Activated gamma-delta T cell treated with Interleukin-2 at 50 U/mL for 16 hours (primary cell): ENCODE results near the gene GPR135.
"Not testable (repeated sequence)": the region's sequence is repeated elsewhere in the genome, so short reads cannot be mapped to it uniquely, and the experiment has no call there.

Experiments
- DNase-seq: peaks from one replicate; pipeline ENCODE4 v3.0.0-alpha.2; 2020

The GPR135 gene

DNA sequence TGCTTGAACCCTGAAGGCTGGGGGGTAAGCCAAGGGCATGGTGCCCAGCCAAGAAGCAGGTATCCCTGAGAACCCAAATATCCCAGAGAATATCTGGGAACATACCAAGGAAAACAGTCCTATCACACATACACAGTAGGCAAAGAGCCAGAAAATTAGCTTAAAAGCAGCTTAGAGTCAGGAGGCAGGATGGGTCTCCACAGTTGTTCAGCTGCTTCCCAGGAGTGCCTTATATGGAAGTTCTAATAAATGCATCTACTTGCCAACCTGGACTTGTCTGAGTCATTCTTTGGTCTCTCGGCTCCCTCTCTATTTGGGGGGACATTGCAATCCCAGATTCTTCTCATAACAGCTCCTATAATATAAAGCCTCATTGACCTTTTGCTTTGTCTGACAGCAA is 9.0 kb upstream of the GPR135 start:
- DNase-seq = no peak

- peak; percentile 49 for DNase-seq
These were observed 479 bp downstream of the GPR135 start for GRCh38 chr14:59464486-59465315.

DNA sequence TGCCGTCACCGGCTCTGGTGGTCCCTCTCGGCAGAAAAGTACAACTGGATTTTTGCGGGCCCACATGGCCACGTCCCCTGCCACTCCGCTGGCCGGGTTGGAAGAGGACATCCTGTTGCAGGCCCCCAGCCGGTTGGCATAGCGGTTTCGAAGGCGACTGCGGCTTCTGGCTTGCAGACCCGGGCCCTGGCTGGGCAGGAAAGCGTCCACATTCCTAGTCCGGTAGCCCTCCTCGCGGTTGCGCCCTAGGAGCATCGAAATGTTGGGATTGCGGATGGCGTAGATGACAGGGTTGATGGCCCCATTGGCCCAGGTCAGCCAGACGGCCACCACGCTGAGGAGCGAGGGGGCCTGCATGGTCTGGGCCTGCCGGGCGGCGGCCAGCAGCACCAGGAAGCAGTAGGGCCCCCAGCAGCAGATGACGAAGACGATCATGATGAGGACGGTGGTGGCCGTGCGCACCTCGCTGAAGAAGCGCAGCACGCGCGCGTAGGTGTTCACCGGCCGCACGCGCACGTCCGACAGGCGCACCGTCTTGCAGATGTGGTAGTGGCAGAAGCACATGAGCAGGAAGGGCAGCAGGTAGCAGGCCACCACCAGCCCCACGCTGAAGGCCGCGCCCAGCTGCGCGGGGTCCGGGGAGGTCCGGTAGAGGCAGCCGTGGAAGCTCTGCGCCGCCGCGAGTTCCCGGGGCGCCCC is 1.2 kb downstream of the GPR135 start:
- peak; percentile 12 for DNase-seq

- DNase-seq = no peak
These were observed 3.3 kb downstream of the GPR135 start for GRCh38 chr14:59461891-59462290.

DNA sequence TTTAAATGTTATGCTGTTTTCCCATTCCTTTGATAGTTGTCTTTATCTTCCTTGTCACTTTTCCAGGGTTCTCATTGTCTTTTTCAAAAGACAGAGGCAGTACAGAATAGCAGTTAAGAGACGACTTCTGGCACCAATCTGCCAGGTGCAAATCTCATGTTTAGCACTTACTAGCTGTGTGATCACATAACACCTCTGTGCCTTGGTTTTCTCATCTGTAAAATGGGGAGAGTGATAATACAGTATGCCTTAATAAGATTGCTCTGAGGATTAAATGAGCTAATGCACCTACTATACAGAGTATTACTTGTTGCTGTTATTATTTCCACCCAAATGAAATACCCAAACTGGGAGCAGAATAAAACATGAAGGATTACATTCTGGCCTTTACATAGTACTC is 4.8 kb downstream of the GPR135 start:
- no peak for DNase-seq

DNA sequence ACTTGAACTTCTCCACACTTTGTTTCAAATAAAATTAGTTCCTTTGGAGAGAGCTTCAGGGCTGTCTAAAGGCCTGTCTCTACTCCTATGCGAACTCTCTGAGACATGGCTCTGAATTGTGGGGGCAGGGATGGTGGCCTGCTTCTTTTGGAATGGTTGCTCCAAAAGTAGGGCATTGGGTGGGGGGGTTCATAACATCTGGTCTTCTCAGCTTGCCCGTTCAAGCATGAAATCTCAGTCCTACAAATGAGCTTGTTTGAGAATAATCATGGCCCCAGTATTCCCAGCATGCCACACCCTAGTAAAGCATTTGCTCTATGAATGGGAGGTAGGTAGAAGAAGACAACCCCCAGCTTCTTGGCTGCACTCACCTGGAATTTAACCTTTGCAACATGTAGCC is 6.7 kb downstream of the GPR135 start:
- DNase-seq = no peak

DNA sequence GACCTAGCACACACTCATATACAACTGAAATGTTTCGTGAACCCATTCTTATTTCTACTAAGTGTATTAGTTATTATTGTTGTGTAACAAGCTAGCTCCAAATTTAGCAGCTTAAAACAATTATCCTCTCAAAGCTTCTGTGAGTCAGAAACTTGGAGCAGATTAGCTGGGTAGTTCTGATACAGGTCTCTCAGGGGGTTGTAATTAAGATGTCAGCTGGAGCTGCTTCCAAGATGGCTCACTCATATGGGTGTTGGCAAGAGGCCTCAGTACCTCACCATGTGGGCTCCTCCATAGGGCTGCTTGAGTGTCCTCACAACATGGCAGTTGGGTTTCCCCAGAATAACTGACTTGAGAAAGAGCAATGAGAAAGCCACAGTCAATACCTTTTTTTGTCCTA is 9.8 kb downstream of the GPR135 start:
- no peak for DNase-seq

DNA sequence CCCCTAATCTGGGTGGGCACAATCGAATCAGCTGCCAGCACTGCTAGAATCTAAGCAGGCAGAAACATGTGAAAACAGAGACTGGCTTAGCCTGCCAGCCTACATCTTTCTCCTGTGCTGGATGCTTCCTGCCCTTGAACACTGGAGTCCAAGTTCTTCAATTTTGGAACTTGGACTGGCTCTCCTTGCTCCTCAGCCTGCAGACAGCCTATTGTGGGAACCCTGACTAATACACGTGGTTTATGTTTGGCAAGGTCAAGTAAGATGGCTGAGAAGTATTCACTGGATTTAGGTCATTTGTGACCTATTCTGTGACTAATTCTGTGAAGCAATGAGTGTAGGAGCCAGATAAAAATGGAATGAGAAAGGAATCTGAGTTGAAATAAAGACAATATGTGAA is 11.0 kb downstream of the GPR135 start:
- DNase-seq = no peak

GRCh38 chr14:59451849-59452248 is 13.3 kb downstream of the GPR135 start:
- no peak for DNase-seq

DNA sequence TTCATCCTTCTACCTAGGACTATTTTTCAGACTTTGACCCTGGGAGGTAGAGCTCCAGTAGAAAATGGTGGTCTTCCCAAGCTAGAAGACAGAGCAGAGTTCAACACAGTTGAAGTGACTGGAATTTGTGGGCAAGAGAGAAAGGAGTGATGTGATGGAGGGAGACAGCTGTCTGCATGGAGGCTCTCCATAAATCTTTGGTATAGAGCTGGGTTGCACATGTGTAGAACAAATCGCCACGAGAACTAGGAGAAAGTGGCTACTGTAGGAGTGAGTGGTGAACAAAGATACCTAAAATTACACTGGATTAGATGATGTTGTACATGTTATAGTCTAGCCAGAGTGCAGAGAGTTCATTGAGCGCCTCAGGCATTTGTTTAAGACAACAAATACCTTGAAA is 14.5 kb downstream of the GPR135 start:
- DNase-seq = no peak

DNA sequence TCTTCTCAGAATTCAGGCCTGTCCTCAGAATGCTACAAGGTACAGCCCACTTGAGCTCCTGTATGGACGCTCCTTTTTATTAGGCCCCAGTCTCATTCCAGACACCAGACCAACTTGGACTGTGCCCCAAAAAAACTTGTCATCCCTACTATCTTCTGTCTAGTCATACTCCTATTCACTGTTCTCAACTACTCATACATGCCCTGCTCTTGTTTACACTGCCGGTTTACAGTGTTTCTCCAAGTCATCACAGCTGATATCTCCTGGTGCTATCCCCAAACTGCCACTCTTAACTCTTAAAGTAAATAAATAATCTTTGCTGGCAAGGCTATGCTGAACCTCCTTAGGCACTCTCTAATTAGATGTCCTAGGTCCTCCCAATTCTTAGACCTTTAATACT is 16.5 kb downstream of the GPR135 start:
- DNase-seq = not testable (repeated sequence)

GRCh38 chr14:59439256-59439965 is 25.8 kb downstream of the GPR135 start:
- DNase-seq = no peak

DNA sequence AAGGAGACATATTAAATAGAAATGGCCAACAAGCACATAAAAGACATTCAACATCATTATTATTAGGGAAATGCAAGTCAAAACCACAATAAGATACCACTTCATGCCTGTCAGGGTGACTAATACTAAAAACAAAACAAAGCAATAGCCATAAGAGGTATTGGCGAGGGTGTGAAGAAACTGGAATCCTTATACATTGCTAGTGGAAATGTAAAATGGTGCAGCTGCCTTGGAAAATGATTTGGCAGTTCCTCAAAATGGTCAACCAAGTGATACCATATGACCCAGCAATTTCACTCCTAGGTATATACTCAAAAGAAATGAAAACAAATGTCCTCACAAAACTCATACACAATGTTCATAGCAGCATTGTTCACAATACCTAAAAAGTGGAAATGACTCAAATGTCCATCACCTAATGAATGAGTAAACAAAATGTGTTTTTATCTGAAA is 27.0 kb downstream of the GPR135 start:
- DNase-seq = no peak

DNA sequence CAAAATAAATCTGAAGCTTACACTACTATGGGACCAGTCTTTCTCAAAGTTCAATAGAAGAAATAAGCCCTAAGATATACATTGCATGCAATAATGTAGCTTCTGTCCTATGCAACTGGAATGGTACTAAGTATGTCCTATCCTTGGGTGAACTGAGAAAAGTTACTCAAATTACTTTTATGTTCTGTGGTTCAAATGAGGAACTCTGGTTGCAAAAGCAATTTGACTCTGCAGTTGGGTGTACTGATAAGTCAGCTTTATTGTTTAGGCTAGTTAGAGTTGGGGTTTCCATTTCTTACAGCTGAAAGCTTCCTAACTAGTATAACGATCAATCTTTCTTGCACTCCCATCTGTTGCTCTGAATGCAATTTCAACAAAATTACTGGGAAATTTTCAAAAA is 29.2 kb downstream of the GPR135 start:
- DNase-seq = no peak

- DNase-seq = no peak
These were observed 30.1 kb downstream of the GPR135 start for GRCh38 chr14:59435101-59435500.

DNA sequence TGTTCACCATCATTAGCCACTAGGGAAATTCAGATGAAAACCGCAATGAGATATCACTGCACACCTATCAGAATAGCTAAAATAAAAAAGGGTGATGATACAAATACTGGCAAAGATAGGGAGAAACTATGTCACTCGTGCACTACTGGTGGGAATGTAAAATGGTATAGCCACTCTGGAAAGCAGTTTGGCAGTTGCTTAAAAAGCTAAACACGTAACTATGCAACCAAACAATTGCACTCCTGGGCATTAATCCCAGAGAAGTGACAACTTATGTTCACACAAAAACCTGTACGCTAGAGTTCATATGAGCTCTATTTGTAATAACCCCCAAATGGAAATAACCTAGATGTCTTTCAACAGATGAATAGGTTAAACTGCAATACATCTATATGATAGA is 35.4 kb downstream of the GPR135 start:
- no peak for DNase-seq

DNA sequence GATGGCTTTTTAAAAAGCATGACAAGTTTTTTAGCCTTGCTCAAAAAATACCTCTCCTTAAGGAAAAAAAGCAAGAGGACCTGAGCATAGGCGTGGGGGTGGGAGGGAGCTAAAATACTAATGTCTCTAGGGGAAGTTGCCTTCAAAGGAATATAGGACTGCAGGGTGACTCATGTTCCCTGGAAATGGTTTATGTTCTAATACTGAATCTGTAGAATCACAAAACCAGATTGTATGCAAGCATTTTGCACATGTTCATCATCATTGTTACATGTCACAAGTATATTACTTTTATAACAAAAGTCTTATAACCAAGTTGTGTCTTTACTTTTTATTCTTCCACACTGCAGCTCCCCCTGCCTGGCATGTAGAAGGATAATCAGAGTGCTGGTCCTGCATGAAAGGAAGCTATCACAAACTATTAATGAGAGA is 36.6 kb downstream of the GPR135 start:
- no peak for DNase-seq

GRCh38 chr14:59427653-59428580 is 37.3 kb downstream of the GPR135 start:
- no peak for DNase-seq

GRCh38 chr14:59425322-59425935 is 39.8 kb downstream of the GPR135 start:
- DNase-seq = no peak

GRCh38 chr14:59424341-59425071 is 40.7 kb downstream of the GPR135 start:
- DNase-seq = no peak
